Ectodermal cell (in vitro differentiated cells): Measurements from ENCODE around the gene QPRT.
"Not testable (repeated sequence)": the region's sequence is repeated elsewhere in the genome, so short reads cannot be mapped to it uniquely, and the experiment has no call there.

Source experiments
- H3K27ac ChIP-seq: 2 replicates; pipeline ENCODE4 v1.7.0; 2013; ENCODE audit warnings: mild to moderate bottlenecking, low read depth, low read length; ENCODE audit not compliant: insufficient read depth, poor library complexity, severe bottlenecking
- H3K27me3 ChIP-seq: 2 replicates; pipeline ENCODE4 v1.7.0; 2013; ENCODE audit warnings: mild to moderate bottlenecking, low read length; ENCODE audit not compliant: insufficient read depth, control insufficient read depth, poor library complexity, severe bottlenecking
- H3K36me3 ChIP-seq: one replicate; pipeline ENCODE4 v1.7.0; 2013; ENCODE audit warnings: low read length; ENCODE audit not compliant: control insufficient read depth, insufficient read depth
- H3K4me1 ChIP-seq: one replicate; pipeline ENCODE4 v1.7.0; 2013; ENCODE audit warnings: low read length; ENCODE audit not compliant: control insufficient read depth, insufficient read depth
- H3K4me3 ChIP-seq: 2 replicates; pipeline ENCODE4 v1.7.0; 2013; ENCODE audit warnings: low read depth, low read length, control low read depth; ENCODE audit not compliant: insufficient read depth
- H3K9me3 ChIP-seq: 2 replicates; pipeline ENCODE4 v1.7.0; 2013; ENCODE audit warnings: mild to moderate bottlenecking, low read length, moderate library complexity; ENCODE audit not compliant: control insufficient read depth
- whole genome bisulfite sequencing, 2 experiments: methylation state at CpG; one replicate each; pipeline ENCODE4 v1.1.7; 2013; ENCODE audit warnings: missing lambda C conversion rate in 2 of 2; 5-methylcytosine and 5-hydroxymethylcytosine counted together

QPRT gene

GRCh38 chr16:29734786-29735185 lies 55.8 kb downstream of the QPRT start:
- Histone ChIP-seq H3K27ac (no peak overlapping the region), H3K36me3 (no peaks in the 10 kb centered on the region), H3K9me3 (no peaks in the 10 kb centered on the region), H3K27me3 (no peaks in the 10 kb centered on the region), H3K4me1 (no peaks in the 10 kb centered on the region), H3K4me3 (no peak overlapping the region)
- 84 to 95% methylated on average over 1 of the region's 1 CpG for WGBS, 2 experiments

- no peaks in the 10 kb centered on the region for H3K9me3 ChIP-seq
- no peak overlapping the region for H3K27ac ChIP-seq
- 91 to 93% methylated on average over 5 of the region's 5 CpGs for WGBS, 2 experiments
- H3K4me1 ChIP-seq, result no peaks in the 10 kb centered on the region
- no peaks in the 10 kb centered on the region for H3K36me3 ChIP-seq
- no peak overlapping the region for H3K4me3 ChIP-seq
- H3K27me3 ChIP-seq, result no peaks in the 10 kb centered on the region
These were observed 57.1 kb downstream of the QPRT start for GRCh38 chr16:29736112-29736511.

- no peaks in the 10 kb centered on the region for H3K9me3 ChIP-seq
- H3K4me1 ChIP-seq, result no peaks in the 10 kb centered on the region
- no peaks in the 10 kb centered on the region for H3K27me3 ChIP-seq
- 97% methylated on average over 6 of the region's 6 CpGs for WGBS, 2 experiments
- H3K4me3 ChIP-seq, result no peak overlapping the region
- no peak overlapping the region for H3K27ac ChIP-seq
- H3K36me3 ChIP-seq, result no peaks in the 10 kb centered on the region
These were observed 57.8 kb downstream of the QPRT start for GRCh38 chr16:29736764-29737163.

GRCh38 chr16:29737713-29738112 lies 58.7 kb downstream of the QPRT start:
- 93% methylated on average over 5 of the region's 5 CpGs for WGBS, 2 experiments
- no peak overlapping the region for H3K27ac ChIP-seq
- no peaks in the 10 kb centered on the region for H3K36me3 ChIP-seq
- H3K9me3 ChIP-seq, result no peaks in the 10 kb centered on the region
- H3K4me3 ChIP-seq, result no peak overlapping the region
- H3K4me1 ChIP-seq, result no peaks in the 10 kb centered on the region
- no peaks in the 10 kb centered on the region for H3K27me3 ChIP-seq

- Histone ChIP-seq H3K27me3 (no peaks in the 10 kb centered on the region), H3K4me1 (no peaks in the 10 kb centered on the region), H3K4me3 (no peak overlapping the region), H3K9me3 (no peaks in the 10 kb centered on the region), H3K27ac (no peak overlapping the region), H3K36me3 (no peaks in the 10 kb centered on the region)
- WGBS, 2 experiments, result 91 to 97% methylated on average over 2 of the region's 2 CpGs
These were observed 59.5 kb downstream of the QPRT start for GRCh38 chr16:29738514-29738913.

GRCh38 chr16:29739927-29740629 lies 61.1 kb downstream of the QPRT start:
- H3K4me3 ChIP-seq, H3K4me1 ChIP-seq: not testable (repeated sequence)

GRCh38 chr16:29740630-29741015 lies 61.6 kb downstream of the QPRT start:
- 96% methylated on average over 11 of the region's 11 CpGs for WGBS, 2 experiments
- H3K4me3 ChIP-seq, H3K36me3 ChIP-seq, H3K27me3 ChIP-seq, H3K27ac ChIP-seq, H3K9me3 ChIP-seq, H3K4me1 ChIP-seq: not testable (repeated sequence)

More at GRCh38 chr16:29739927-29740629, 61.1 kb downstream of the QPRT start:
- H3K27ac ChIP-seq, H3K36me3 ChIP-seq, H3K9me3 ChIP-seq, H3K27me3 ChIP-seq: not testable (repeated sequence)
- 95 to 96% methylated on average over 5 of the region's 6 CpGs for WGBS, 2 experiments

GRCh38 chr16:29742683-29743275 lies 63.8 kb downstream of the QPRT start:
- Histone ChIP-seq H3K27ac (no peak overlapping the region), H3K36me3 (no peaks in the 10 kb centered on the region), H3K9me3 (no peaks in the 10 kb centered on the region), H3K4me1 (no peaks in the 10 kb centered on the region), H3K27me3 (no peaks in the 10 kb centered on the region), H3K4me3 (no peak overlapping the region)
- WGBS, 2 experiments, result 91 to 93% methylated on average over 7 of the region's 7 CpGs

GRCh38 chr16:29743475-29743826 lies 64.5 kb downstream of the QPRT start:
- no peaks in the 10 kb centered on the region for H3K36me3 ChIP-seq
- no peaks in the 10 kb centered on the region for H3K9me3 ChIP-seq
- H3K27me3 ChIP-seq, result no peaks in the 10 kb centered on the region
- H3K4me3 ChIP-seq, result no peak overlapping the region
- H3K4me1 ChIP-seq, result no peaks in the 10 kb centered on the region
- no peak overlapping the region for H3K27ac ChIP-seq
- 96% methylated on average over 5 of the region's 5 CpGs for WGBS, 2 experiments

GRCh38 chr16:29743827-29744531 lies 65.0 kb downstream of the QPRT start:
- Histone ChIP-seq H3K4me3 (no peak overlapping the region), H3K36me3 (no peaks in the 10 kb centered on the region), H3K27ac (no peak overlapping the region), H3K9me3 (no peaks in the 10 kb centered on the region), H3K4me1 (no peaks in the 10 kb centered on the region), H3K27me3 (no peaks in the 10 kb centered on the region)
- WGBS, 2 experiments, result 92 to 94% methylated on average over 21 of the region's 21 CpGs
